ENCODE measurements around the gene NAGLU.

DNA sequence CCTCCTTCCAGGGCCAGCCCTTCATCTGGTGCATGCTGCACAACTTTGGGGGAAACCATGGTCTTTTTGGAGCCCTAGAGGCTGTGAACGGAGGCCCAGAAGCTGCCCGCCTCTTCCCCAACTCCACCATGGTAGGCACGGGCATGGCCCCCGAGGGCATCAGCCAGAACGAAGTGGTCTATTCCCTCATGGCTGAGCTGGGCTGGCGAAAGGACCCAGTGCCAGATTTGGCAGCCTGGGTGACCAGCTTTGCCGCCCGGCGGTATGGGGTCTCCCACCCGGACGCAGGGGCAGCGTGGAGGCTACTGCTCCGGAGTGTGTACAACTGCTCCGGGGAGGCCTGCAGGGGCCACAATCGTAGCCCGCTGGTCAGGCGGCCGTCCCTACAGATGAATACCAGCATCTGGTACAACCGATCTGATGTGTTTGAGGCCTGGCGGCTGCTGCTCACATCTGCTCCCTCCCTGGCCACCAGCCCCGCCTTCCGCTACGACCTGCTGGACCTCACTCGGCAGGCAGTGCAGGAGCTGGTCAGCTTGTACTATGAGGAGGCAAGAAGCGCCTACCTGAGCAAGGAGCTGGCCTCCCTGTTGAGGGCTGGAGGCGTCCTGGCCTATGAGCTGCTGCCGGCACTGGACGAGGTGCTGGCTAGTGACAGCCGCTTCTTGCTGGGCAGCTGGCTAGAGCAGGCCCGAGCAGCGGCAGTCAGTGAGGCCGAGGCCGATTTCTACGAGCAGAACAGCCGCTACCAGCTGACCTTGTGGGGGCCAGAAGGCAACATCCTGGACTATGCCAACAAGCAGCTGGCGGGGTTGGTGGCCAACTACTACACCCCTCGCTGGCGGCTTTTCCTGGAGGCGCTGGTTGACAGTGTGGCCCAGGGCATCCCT is 7.4 kb downstream of the NAGLU start:
- TF ChIP-seq ZNF274 (IDR thresholded peaks at IDR 0.05; ENCODE audit: low read depth, low read length) (no peak), SUZ12 (IDR thresholded peaks at IDR 0.05; ENCODE audit: extremely low read depth, insufficient read depth, insufficient read length) (no peak)

Measured in NT2/D1 (cell line).